8988T (cell line): ENCODE measurements around the gene ST6GALNAC3.
"Not testable (repeated sequence)": the region's sequence is repeated elsewhere in the genome, so short reads cannot be mapped to it uniquely, and the experiment has no call there.

Experiments used
- DNase-seq: peaks from one replicate; pipeline ENCODE4 v3.0.0; 2011

Gene ST6GALNAC3

GRCh38 chr1:76074321-76075187 lies at the start of gene ST6GALNAC3:
TSS of gene ST6GALNAC3 (plus strand) at chr1:76074746.
- DNase-seq = peak; percentile 37

- DNase-seq = no peak
Measured at GRCh38 chr1:76027341-76027740, 47.2 kb upstream of the ST6GALNAC3 start.

- DNase-seq = no peak
Measured at GRCh38 chr1:76029331-76029730, 45.2 kb upstream of the ST6GALNAC3 start.

- no peak for DNase-seq
Measured at GRCh38 chr1:76031496-76031895, 43.0 kb upstream of the ST6GALNAC3 start.

GRCh38 chr1:76033800-76034475 lies 40.6 kb upstream of the ST6GALNAC3 start:
- no peak for DNase-seq

- DNase-seq = no peak
Measured at GRCh38 chr1:76035053-76035452, 39.5 kb upstream of the ST6GALNAC3 start.

GRCh38 chr1:76037324-76037723 lies 37.2 kb upstream of the ST6GALNAC3 start:
- no peak for DNase-seq

GRCh38 chr1:76038287-76039004 lies 36.1 kb upstream of the ST6GALNAC3 start:
- DNase-seq = no peak

- DNase-seq = no peak
Measured at GRCh38 chr1:76046149-76046548, 28.4 kb upstream of the ST6GALNAC3 start.

GRCh38 chr1:76048219-76048618 lies 26.3 kb upstream of the ST6GALNAC3 start:
- DNase-seq = no peak

GRCh38 chr1:76048926-76049325 lies 25.6 kb upstream of the ST6GALNAC3 start:
- no peak for DNase-seq

- DNase-seq = no peak
Measured at GRCh38 chr1:76049498-76049897, 25.0 kb upstream of the ST6GALNAC3 start.

- not testable (repeated sequence) for DNase-seq
Measured at GRCh38 chr1:76050073-76050472, 24.5 kb upstream of the ST6GALNAC3 start.

GRCh38 chr1:76053021-76053420 lies 21.5 kb upstream of the ST6GALNAC3 start:
- no peak for DNase-seq

- no peak for DNase-seq
Measured at GRCh38 chr1:76054359-76054758, 20.2 kb upstream of the ST6GALNAC3 start.

- no peak for DNase-seq
Measured at GRCh38 chr1:76055987-76056386, 18.6 kb upstream of the ST6GALNAC3 start.

GRCh38 chr1:76059451-76059850 lies 15.1 kb upstream of the ST6GALNAC3 start:
- no peak for DNase-seq

- DNase-seq = no peak
Measured at GRCh38 chr1:76065270-76065669, 9.3 kb upstream of the ST6GALNAC3 start.

GRCh38 chr1:76066394-76066793 lies 8.2 kb upstream of the ST6GALNAC3 start:
- DNase-seq = no peak

GRCh38 chr1:76068542-76068941 lies 6.0 kb upstream of the ST6GALNAC3 start:
- DNase-seq = no peak

- DNase-seq = no peak
Measured at GRCh38 chr1:76068953-76069561, 5.5 kb upstream of the ST6GALNAC3 start.

- no peak for DNase-seq
Measured at GRCh38 chr1:76070538-76070937, 4.0 kb upstream of the ST6GALNAC3 start.

GRCh38 chr1:76073481-76073880 lies 1.1 kb upstream of the ST6GALNAC3 start:
- no peak for DNase-seq
